Measurements from ENCODE around the gene DNAJC17. TPM values are rescaled to one million over a fixed set of nuclear protein-coding genes. Genes with fewer than 3 reads are reported as not detected.

Gene DNAJC17
- total and polyA plus RNA-seq, 2 of the 13 experiments (the other 11 are each of a cell fraction or from before 2014, with no cell fraction given) = 22.2 to 26.5 TPM

- peak; percentile 78; the same call in 1 of the 2 replicates for TF ChIP-seq YEATS4 (CRISPR knock-in tag; IDR thresholded peaks at IDR 0.05; ENCODE audit: borderline replicate concordance)
- peak; percentile 25 for TF ChIP-seq ZNF781 (CRISPR knock-in tag; IDR thresholded peaks at IDR 0.05; ENCODE audit: borderline replicate concordance, not compliant biosample characterization)
- 0 out of 2 replicates have a peak, but pooled peaks have one; percentile 69 for TF ChIP-seq PAWR (CRISPR knock-in tag; IDR thresholded peaks at IDR 0.05; ENCODE audit: borderline replicate concordance)
- peak; percentile 54 for TF ChIP-seq AGO1 (IDR thresholded peaks at IDR 0.05; ENCODE audit: low read depth, low read length, poor library complexity, severe bottlenecking)
- no peak for TF ChIP-seq GZF1 (CRISPR knock-in tag; IDR thresholded peaks at IDR 0.05)
- TF ChIP-seq HOXA7 (CRISPR knock-in tag; IDR thresholded peaks at IDR 0.05) = no peak
- TF ChIP-seq CTCF (CRISPR knock-in tag; IDR thresholded peaks at IDR 0.05) = 0 out of 2 replicates have a peak, but pooled peaks have one; percentile 13
- peak; percentile 84 for TF ChIP-seq SNAPC2 (CRISPR knock-in tag; IDR thresholded peaks at IDR 0.05)
- TF ChIP-seq ZMYM4 (CRISPR knock-in tag; IDR thresholded peaks at IDR 0.05) = peak; percentile 62
- TF ChIP-seq ZNF180 (CRISPR knock-in tag; IDR thresholded peaks at IDR 0.05; ENCODE audit: borderline replicate concordance, low read depth) = no peak
- TF ChIP-seq CEBPG (CRISPR knock-in tag; IDR thresholded peaks at IDR 0.05) = no peak
- no peak for TF ChIP-seq RNF2 (conservative IDR thresholded peaks at IDR 0.05; ENCODE audit: low read depth)
- no peak for TF ChIP-seq ZMYM3 (CRISPR knock-in tag; IDR thresholded peaks at IDR 0.05)
- 0 out of 2 replicates have a peak, but pooled peaks have one; percentile 23 for TF ChIP-seq ARNTL (CRISPR knock-in tag; IDR thresholded peaks at IDR 0.05)
- peak; percentile 71 for TF ChIP-seq AGO2 (optimal IDR thresholded peaks at IDR 0.05; ENCODE audit: low read depth, low read length)
- no peak for TF ChIP-seq MLLT10 (CRISPR knock-in tag; IDR thresholded peaks at IDR 0.05)
- TF ChIP-seq HOXD1 (CRISPR knock-in tag; IDR thresholded peaks at IDR 0.05) = no peak; the same call in 1 of the 2 replicates
- TF ChIP-seq, protein P1, sequence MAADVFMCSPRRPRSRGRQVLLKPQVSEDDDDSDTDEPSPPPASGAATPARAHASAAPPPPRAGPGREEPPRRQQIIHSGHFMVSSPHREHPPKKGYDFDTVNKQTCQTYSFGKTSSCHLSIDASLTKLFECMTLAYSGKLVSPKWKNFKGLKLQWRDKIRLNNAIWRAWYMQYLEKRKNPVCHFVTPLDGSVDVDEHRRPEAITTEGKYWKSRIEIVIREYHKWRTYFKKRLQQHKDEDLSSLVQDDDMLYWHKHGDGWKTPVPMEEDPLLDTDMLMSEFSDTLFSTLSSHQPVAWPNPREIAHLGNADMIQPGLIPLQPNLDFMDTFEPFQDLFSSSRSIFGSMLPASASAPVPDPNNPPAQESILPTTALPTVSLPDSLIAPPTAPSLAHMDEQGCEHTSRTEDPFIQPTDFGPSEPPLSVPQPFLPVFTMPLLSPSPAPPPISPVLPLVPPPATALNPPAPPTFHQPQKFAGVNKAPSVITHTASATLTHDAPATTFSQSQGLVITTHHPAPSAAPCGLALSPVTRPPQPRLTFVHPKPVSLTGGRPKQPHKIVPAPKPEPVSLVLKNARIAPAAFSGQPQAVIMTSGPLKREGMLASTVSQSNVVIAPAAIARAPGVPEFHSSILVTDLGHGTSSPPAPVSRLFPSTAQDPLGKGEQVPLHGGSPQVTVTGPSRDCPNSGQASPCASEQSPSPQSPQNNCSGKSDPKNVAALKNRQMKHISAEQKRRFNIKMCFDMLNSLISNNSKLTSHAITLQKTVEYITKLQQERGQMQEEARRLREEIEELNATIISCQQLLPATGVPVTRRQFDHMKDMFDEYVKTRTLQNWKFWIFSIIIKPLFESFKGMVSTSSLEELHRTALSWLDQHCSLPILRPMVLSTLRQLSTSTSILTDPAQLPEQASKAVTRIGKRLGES (CRISPR knock-in tag; IDR thresholded peaks at IDR 0.05; ENCODE audit: borderline replicate concordance) = no peak
- 0 out of 2 replicates have a peak, but pooled peaks have one; percentile 30 for TF ChIP-seq ZNF20 (CRISPR knock-in tag; IDR thresholded peaks at IDR 0.05)
- 0 out of 2 replicates have a peak, but pooled peaks have one; percentile 78 for TF ChIP-seq ZNF790 (CRISPR knock-in tag; IDR thresholded peaks at IDR 0.05; ENCODE audit: borderline replicate concordance)
- peak; percentile 90 for TF ChIP-seq ZNF883 (CRISPR knock-in tag; IDR thresholded peaks at IDR 0.05; ENCODE audit: not compliant biosample characterization)
- peak; percentile 33; the same call in 1 of the 2 replicates for TF ChIP-seq ZSCAN21 (CRISPR knock-in tag; IDR thresholded peaks at IDR 0.05; ENCODE audit: borderline replicate concordance)
- TF ChIP-seq, protein P2, sequence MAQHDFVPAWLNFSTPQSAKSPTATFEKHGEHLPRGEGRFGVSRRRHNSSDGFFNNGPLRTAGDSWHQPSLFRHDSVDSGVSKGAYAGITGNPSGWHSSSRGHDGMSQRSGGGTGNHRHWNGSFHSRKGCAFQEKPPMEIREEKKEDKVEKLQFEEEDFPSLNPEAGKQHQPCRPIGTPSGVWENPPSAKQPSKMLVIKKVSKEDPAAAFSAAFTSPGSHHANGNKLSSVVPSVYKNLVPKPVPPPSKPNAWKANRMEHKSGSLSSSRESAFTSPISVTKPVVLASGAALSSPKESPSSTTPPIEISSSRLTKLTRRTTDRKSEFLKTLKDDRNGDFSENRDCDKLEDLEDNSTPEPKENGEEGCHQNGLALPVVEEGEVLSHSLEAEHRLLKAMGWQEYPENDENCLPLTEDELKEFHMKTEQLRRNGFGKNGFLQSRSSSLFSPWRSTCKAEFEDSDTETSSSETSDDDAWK (CRISPR knock-in tag; IDR thresholded peaks at IDR 0.05) = no peak
- peak; percentile 97 for TF ChIP-seq ZSCAN25 (CRISPR knock-in tag; IDR thresholded peaks at IDR 0.05)
Measured at GRCh38 chr15:40807028-40807887, at the start of gene DNAJC17, which contains the start of gene ZFYVE19 (continued).

All from HepG2 (cell line).